Neural cell (in vitro differentiated cells): ENCODE measurements around the gene LRFN3. TPM values are rescaled to one million over a fixed set of nuclear protein-coding genes. Genes with fewer than 3 reads are reported as not detected.

Experiments used
- H2AFZ ChIP-seq: fragments of 200-600, 300-800 bp; sonication (generic), shearing (Covaris generic); 2 replicates; pipeline ENCODE4 v1.6.0; 2014; ENCODE audit warnings: low read depth, mild to moderate bottlenecking, antibody characterized with exemption, low read length, moderate library complexity
- H3F3A ChIP-seq: fragments of 200-600 bp; shearing (Covaris generic); 2 replicates; pipeline ENCODE4 v1.6.1; 2016; ENCODE audit warnings: mild to moderate bottlenecking, moderate library complexity, mixed read lengths, antibody characterized with exemption, low read length; ENCODE audit not compliant: insufficient read depth, poor library complexity, severe bottlenecking
- H3K27ac ChIP-seq: fragments of 200-600, 300-800 bp; sonication (generic), shearing (Covaris generic); 2 replicates; pipeline ENCODE4 v1.5.1; 2014; ENCODE audit warnings: mild to moderate bottlenecking, low read length, moderate library complexity
- H3K27me3 ChIP-seq: fragments of 300-800, 200-600 bp; sonication (generic), shearing (Covaris generic); 2 replicates; pipeline ENCODE4 v1.6.0; 2014; ENCODE audit warnings: mild to moderate bottlenecking, low read depth, low read length, moderate library complexity; ENCODE audit not compliant: insufficient read depth
- H3K36me3 ChIP-seq: fragments of 300-800, 200-600 bp; sonication (generic), shearing (Covaris generic); 2 replicates; pipeline ENCODE4 v1.5.1; 2014; ENCODE audit warnings: mild to moderate bottlenecking, antibody characterized with exemption, low read length, moderate library complexity; ENCODE audit not compliant: insufficient read depth
- H3K4me2 ChIP-seq: fragments of 300-800, 200-600 bp; sonication (generic), shearing (Covaris generic); 2 replicates; pipeline ENCODE4 v1.6.0; 2014; ENCODE audit warnings: mild to moderate bottlenecking, low read length
- H3K4me3 ChIP-seq: fragments of 300-800, 200-600 bp; sonication (generic), shearing (Covaris generic); 2 replicates; pipeline ENCODE4 v1.5.1; 2014; ENCODE audit warnings: mild to moderate bottlenecking, low read length, moderate library complexity
- H3K79me2 ChIP-seq: fragments of 200-600 bp; shearing (Covaris generic); replicated peaks from 2 replicates; pipeline ENCODE4 v1.6.0; 2014; ENCODE audit warnings: mild to moderate bottlenecking, low read length, moderate library complexity; ENCODE audit not compliant: insufficient read depth
- H3K9ac ChIP-seq: fragments of 300-800, 200-600 bp; sonication (generic), shearing (Covaris generic); 2 replicates; pipeline ENCODE4 v1.6.1; 2016; ENCODE audit warnings: mild to moderate bottlenecking, low read length, mixed read lengths
- H3K9me2 ChIP-seq: fragments of 200-600 bp; shearing (Covaris generic); 2 replicates; pipeline ENCODE4 v1.6.1; 2016; ENCODE audit warnings: mild to moderate bottlenecking, low read length, mixed read lengths; ENCODE audit not compliant: insufficient read depth
- H3K9me3 ChIP-seq: fragments of 200-600, 300-800 bp; sonication (generic), shearing (Covaris generic); 2 replicates; pipeline ENCODE4 v1.6.1; 2016; ENCODE audit warnings: mild to moderate bottlenecking, mixed run types, low read length, moderate library complexity, mixed read lengths
- H4K20me1 ChIP-seq: fragments of 200-600 bp; shearing (Covaris generic); 2 replicates; pipeline ENCODE4 v1.6.1; 2016; ENCODE audit warnings: mild to moderate bottlenecking, mixed run types; ENCODE audit not compliant: insufficient read depth
- EP300 ChIP-seq: fragments of 450-650 bp; conservative IDR thresholded peaks from 2 replicates; pipeline ENCODE4 v1.6.1; 2014; ENCODE audit warnings: antibody characterized with exemption, mild to moderate bottlenecking, moderate library complexity; ENCODE audit not compliant: poor library complexity, severe bottlenecking
- EZH2 ChIP-seq: fragments of 200-600, 300-800 bp; shearing (Covaris generic), sonication (generic); IDR thresholded peaks from 2 replicates; pipeline ENCODE4 v1.6.1; 2014; ENCODE audit warnings: antibody characterized with exemption, low read length, borderline replicate concordance, mild to moderate bottlenecking; ENCODE audit not compliant: insufficient read depth, poor library complexity, severe bottlenecking
- MXI1 ChIP-seq: fragments of 450-650 bp; conservative IDR thresholded peaks from 2 replicates; pipeline ENCODE4 v1.6.1; 2014; ENCODE audit warnings: antibody characterized with exemption, mild to moderate bottlenecking; ENCODE audit not compliant: poor library complexity, severe bottlenecking
- POLR2AphosphoS5 ChIP-seq: IDR thresholded peaks from 2 replicates; pipeline ENCODE4 v1.6.1; 2012
- RAD21 ChIP-seq: fragments of 450-650 bp; conservative IDR thresholded peaks from 2 replicates; pipeline ENCODE4 v1.6.1; 2014; ENCODE audit warnings: antibody characterized with exemption, mild to moderate bottlenecking, moderate library complexity
- SMC3 ChIP-seq: fragments of 450-650 bp; conservative IDR thresholded peaks from 2 replicates; pipeline ENCODE4 v1.6.1; 2014; ENCODE audit warnings: antibody characterized with exemption, mild to moderate bottlenecking, moderate library complexity; ENCODE audit not compliant: poor library complexity
- TAF1 ChIP-seq: IDR thresholded peaks from 2 replicates; pipeline ENCODE4 v1.6.1; 2012; ENCODE audit warnings: low read depth
- polyA plus RNA-seq: library from polyadenylated mRNA; depleted of rRNA; stranded (reverse); fragments of >200 nt; gene quantifications from 2 replicates; pipeline ENCODE4 v1.2.3, GENCODE V29; 2014
- TF ChIP-seq, protein P1 (sequence below): fragments of 450-650 bp; IDR thresholded peaks from 2 replicates; pipeline ENCODE4 v1.5.1; 2014; ENCODE audit warnings: antibody characterized with exemption, mild to moderate bottlenecking, moderate library complexity; ENCODE audit not compliant: poor library complexity, severe bottlenecking
- TF ChIP-seq, protein P2 (sequence below): IDR thresholded peaks from 2 replicates; pipeline ENCODE4 v1.6.1; 2012; ENCODE audit warnings: borderline replicate concordance

The LRFN3 gene
- polyA plus RNA-seq, 1 donor from 2014 or later = 11.1 TPM

DNA sequence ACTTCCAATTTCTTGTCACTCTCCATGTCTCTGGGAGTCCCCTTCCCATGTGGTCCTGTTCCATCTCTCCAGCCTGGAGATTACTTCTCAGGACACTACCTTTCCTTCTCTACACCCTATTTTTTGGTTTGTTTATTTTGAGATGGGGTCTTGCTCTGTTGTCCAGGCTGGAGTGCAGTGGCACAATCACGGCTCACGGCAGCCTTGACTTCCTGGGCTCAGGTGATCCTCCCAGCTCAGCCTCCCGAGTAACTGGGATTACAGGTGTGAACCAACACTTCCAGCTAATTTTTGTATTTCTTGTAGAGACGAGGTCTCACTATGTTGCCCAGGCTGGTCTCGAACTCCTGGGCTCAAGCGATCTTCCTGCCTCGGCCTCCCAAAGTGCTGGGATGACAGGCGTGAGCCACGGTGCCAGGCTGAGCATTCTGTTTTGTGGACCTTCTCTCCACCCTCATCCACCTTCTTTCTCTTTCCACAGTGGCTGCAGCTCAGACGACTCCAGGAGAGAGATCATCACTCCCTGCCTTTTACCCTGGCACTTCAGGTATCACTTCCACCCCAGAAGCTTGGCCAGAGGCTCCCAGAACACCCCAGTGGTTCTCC lies 33.2 kb upstream of the LRFN3 start:
- Histone ChIP-seq H3K9me3 (no peaks in the 10 kb centered on the region), H3K27ac (no peak overlapping the region), H4K20me1 (no peaks in the 10 kb centered on the region), H3K9me2 (no peaks in the 10 kb centered on the region), H3K4me3 (no peak overlapping the region), H3K79me2 (peaks cover 3% of the 10 kb centered on the region), H3F3A (no peaks in the 10 kb centered on the region), H3K4me2 (no peak overlapping the region), H3K27me3 (peaks cover 10% of the 10 kb centered on the region), H3K36me3 (no peaks in the 10 kb centered on the region), H2AFZ (no peak overlapping the region), H3K9ac (no peak overlapping the region)
- no peak for TF ChIP-seq EZH2
- TF ChIP-seq TAF1 = no peak
- TF ChIP-seq, protein P1, sequence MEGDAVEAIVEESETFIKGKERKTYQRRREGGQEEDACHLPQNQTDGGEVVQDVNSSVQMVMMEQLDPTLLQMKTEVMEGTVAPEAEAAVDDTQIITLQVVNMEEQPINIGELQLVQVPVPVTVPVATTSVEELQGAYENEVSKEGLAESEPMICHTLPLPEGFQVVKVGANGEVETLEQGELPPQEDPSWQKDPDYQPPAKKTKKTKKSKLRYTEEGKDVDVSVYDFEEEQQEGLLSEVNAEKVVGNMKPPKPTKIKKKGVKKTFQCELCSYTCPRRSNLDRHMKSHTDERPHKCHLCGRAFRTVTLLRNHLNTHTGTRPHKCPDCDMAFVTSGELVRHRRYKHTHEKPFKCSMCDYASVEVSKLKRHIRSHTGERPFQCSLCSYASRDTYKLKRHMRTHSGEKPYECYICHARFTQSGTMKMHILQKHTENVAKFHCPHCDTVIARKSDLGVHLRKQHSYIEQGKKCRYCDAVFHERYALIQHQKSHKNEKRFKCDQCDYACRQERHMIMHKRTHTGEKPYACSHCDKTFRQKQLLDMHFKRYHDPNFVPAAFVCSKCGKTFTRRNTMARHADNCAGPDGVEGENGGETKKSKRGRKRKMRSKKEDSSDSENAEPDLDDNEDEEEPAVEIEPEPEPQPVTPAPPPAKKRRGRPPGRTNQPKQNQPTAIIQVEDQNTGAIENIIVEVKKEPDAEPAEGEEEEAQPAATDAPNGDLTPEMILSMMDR = no peak
- no peak for TF ChIP-seq MXI1
- TF ChIP-seq POLR2AphosphoS5 = no peak
- TF ChIP-seq, protein P2, sequence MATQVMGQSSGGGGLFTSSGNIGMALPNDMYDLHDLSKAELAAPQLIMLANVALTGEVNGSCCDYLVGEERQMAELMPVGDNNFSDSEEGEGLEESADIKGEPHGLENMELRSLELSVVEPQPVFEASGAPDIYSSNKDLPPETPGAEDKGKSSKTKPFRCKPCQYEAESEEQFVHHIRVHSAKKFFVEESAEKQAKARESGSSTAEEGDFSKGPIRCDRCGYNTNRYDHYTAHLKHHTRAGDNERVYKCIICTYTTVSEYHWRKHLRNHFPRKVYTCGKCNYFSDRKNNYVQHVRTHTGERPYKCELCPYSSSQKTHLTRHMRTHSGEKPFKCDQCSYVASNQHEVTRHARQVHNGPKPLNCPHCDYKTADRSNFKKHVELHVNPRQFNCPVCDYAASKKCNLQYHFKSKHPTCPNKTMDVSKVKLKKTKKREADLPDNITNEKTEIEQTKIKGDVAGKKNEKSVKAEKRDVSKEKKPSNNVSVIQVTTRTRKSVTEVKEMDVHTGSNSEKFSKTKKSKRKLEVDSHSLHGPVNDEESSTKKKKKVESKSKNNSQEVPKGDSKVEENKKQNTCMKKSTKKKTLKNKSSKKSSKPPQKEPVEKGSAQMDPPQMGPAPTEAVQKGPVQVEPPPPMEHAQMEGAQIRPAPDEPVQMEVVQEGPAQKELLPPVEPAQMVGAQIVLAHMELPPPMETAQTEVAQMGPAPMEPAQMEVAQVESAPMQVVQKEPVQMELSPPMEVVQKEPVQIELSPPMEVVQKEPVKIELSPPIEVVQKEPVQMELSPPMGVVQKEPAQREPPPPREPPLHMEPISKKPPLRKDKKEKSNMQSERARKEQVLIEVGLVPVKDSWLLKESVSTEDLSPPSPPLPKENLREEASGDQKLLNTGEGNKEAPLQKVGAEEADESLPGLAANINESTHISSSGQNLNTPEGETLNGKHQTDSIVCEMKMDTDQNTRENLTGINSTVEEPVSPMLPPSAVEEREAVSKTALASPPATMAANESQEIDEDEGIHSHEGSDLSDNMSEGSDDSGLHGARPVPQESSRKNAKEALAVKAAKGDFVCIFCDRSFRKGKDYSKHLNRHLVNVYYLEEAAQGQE = no peak
- TF ChIP-seq SMC3 = no peak
- no peak for TF ChIP-seq EP300
- TF ChIP-seq RAD21 = no peak

DNA sequence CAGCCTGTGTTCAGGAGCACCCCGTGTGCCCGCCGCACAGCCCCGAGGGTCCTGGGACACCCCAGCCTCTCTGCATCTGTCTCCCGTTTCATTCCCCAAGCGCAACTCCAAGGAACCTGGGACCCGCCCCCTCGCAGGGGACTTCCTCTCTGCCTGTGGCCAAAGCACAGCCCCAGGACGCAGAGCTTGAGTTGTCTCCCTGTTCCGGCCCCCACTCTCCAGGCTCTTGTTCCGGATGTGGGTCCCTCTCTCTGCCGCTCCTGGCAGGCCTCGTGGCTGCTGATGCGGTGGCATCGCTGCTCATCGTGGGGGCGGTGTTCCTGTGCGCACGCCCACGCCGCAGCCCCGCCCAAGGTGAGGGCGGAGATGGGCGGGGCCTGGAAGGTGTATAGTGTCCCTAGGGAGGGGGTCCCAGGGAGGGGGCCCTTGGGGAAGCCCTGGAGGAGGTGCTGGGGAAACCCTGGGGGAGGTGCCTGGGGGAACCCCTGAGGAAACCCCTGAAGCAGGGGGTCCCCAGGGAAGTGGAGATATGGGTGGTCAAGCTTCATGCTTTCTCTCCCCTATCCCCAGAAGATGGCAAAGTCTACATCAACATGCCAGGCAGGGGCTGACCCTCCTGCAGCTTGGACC lies 32.5 kb upstream of the LRFN3 start:
- no peak overlapping the region for H2AFZ ChIP-seq
- peaks cover 10% of the 10 kb centered on the region for H3K27me3 ChIP-seq

More for the DNA sequence above, 32.5 kb upstream of the LRFN3 start:
- no peaks in the 10 kb centered on the region for H3K9me3 ChIP-seq
- H3K9me2 ChIP-seq = no peaks in the 10 kb centered on the region
- no peak overlapping the region for H3K9ac ChIP-seq
- no peak overlapping the region for H3K4me3 ChIP-seq
- H3K4me2 ChIP-seq = no peak overlapping the region
- H3K79me2 ChIP-seq = peaks cover 2% of the 10 kb centered on the region
- no peaks in the 10 kb centered on the region for H4K20me1 ChIP-seq
- no peaks in the 10 kb centered on the region for H3F3A ChIP-seq
- no peaks in the 10 kb centered on the region for H3K36me3 ChIP-seq
- H3K27ac ChIP-seq = no peak overlapping the region
- TF ChIP-seq RAD21 (no peak), TAF1 (no peak), EZH2 (no peak), POLR2AphosphoS5 (no peak), EP300 (no peak), SMC3 (no peak), MXI1 (no peak)
- TF ChIP-seq, protein P1 = no peak
- TF ChIP-seq, protein P2 = no peak
